OCI-LY3 (cell line): Measurements from ENCODE around the gene SMIM14.
"Not testable (repeated sequence)": the region's sequence is repeated elsewhere in the genome, so short reads cannot be mapped to it uniquely, and the experiment has no call there.

ENCODE experiments used
- H2AFZ ChIP-seq: fragments of 200-600, 300-600 bp; shearing (Covaris generic); 2 replicates; pipeline ENCODE4 v1.6.0; 2014; ENCODE audit warnings: antibody characterized with exemption, low read depth, low read length
- H3K27ac ChIP-seq: fragments of 200-600, 300-600 bp; sonication (generic); 2 replicates; pipeline ENCODE4 v1.5.1; 2014; ENCODE audit warnings: mild to moderate bottlenecking, low read length, moderate library complexity, mixed read lengths
- H3K27me3 ChIP-seq: fragments of 200-600, 300-600 bp; sonication (generic); 2 replicates; pipeline ENCODE4 v1.6.1; 2014; ENCODE audit warnings: low read depth, low read length, mixed read lengths
- H3K36me3 ChIP-seq: fragments of 200-600, 300-600 bp; sonication (generic); replicated peaks from 2 replicates; pipeline ENCODE3; 2014; ENCODE audit warnings: low read depth, low read length, mixed read lengths
- H3K4me1 ChIP-seq: fragments of 300-600, 200-600 bp; sonication (generic); 2 replicates; pipeline ENCODE4 v1.6.1; 2014; ENCODE audit warnings: low read length, mixed read lengths
- H3K4me2 ChIP-seq: fragments of 200-600, 300-600 bp; sonication (generic); 2 replicates; pipeline ENCODE4 v1.6.1; 2014; ENCODE audit warnings: low read length, mixed read lengths
- H3K4me3 ChIP-seq: fragments of 300-600, 200-600 bp; sonication (generic); 2 replicates; pipeline ENCODE4 v1.5.1; 2014; ENCODE audit warnings: antibody characterized with exemption, mild to moderate bottlenecking, low read length, moderate library complexity
- H3K79me2 ChIP-seq: fragments of 300-600, 200-600 bp; shearing (Covaris generic); 2 replicates; pipeline ENCODE4 v1.6.1; 2014; ENCODE audit warnings: mild to moderate bottlenecking, low read length, mixed read lengths
- H3K9ac ChIP-seq: fragments of 300-600, 200-600 bp; shearing (Covaris generic); 2 replicates; pipeline ENCODE4 v1.6.0; 2014; ENCODE audit warnings: mild to moderate bottlenecking, low read length, moderate library complexity
- H3K9me3 ChIP-seq: fragments of 200-600, 300-600 bp; shearing (Covaris generic); 2 replicates; pipeline ENCODE4 v1.6.1; 2014; ENCODE audit warnings: low read length, mixed read lengths; ENCODE audit not compliant: insufficient read depth
- H4K20me1 ChIP-seq: fragments of 200-600, 300-600 bp; sonication (generic); 2 replicates; pipeline ENCODE4 v1.6.1; 2016; ENCODE audit warnings: low read length, mixed read lengths; ENCODE audit not compliant: insufficient read depth
- CTCF ChIP-seq: fragments of 200-600, 300-600 bp; sonication (generic); IDR thresholded peaks from 2 replicates; pipeline ENCODE4 v1.5.1; 2014; ENCODE audit warnings: antibody characterized with exemption, low read length, low read depth
- EZH2phosphoT487 ChIP-seq: fragments of 200-600 bp; shearing (Covaris generic); IDR thresholded peaks from 2 replicates; pipeline ENCODE4 v1.6.1; 2018; ENCODE audit warnings: antibody characterized with exemption, mixed run types, low read depth

The SMIM14 gene

GRCh38 chr4:39533541-39533940 lies 105.1 kb downstream of the SMIM14 start:
- no peak overlapping the region for H3K4me3 ChIP-seq
- no peaks in the 10 kb centered on the region for H4K20me1 ChIP-seq
- 0 out of 2 replicates have a peak, but pooled peaks cover 2% of the 10 kb centered on the region for H3K9me3 ChIP-seq

GRCh38 chr4:39532237-39532636 lies 106.4 kb downstream of the SMIM14 start:
- H2AFZ ChIP-seq, H3K9ac ChIP-seq, H4K20me1 ChIP-seq, H3K27me3 ChIP-seq, H3K9me3 ChIP-seq, H3K79me2 ChIP-seq, H3K4me3 ChIP-seq, H3K27ac ChIP-seq, H3K4me2 ChIP-seq, H3K4me1 ChIP-seq: not testable (repeated sequence)
- H3K36me3 ChIP-seq: peaks cover 18% of the 10 kb centered on the region

More at GRCh38 chr4:39533541-39533940, 105.1 kb downstream of the SMIM14 start:
- H3K4me2 ChIP-seq: no peak overlapping the region
- peaks cover 18% of the 10 kb centered on the region for H3K36me3 ChIP-seq
- peaks cover under 1% of the 10 kb centered on the region; the same call in 1 of the 2 replicates for H3K79me2 ChIP-seq
- H2AFZ ChIP-seq: no peak overlapping the region
- no peak for TF ChIP-seq EZH2phosphoT487
- no peak for TF ChIP-seq CTCF
- H3K9ac ChIP-seq: no peak overlapping the region
- H3K4me1 ChIP-seq: peaks cover 4% of the 10 kb centered on the region
- H3K27me3 ChIP-seq: no peaks in the 10 kb centered on the region
- H3K27ac ChIP-seq: no peak overlapping the region

GRCh38 chr4:39530682-39531081 lies 108.0 kb downstream of the SMIM14 start:
- no peaks in the 10 kb centered on the region for H4K20me1 ChIP-seq
- H3K9me3 ChIP-seq: 0 out of 2 replicates have a peak, but pooled peaks cover 2% of the 10 kb centered on the region
- H3K4me2 ChIP-seq: no peak overlapping the region
- TF ChIP-seq EZH2phosphoT487: no peak
- TF ChIP-seq CTCF: no peak
- H3K79me2 ChIP-seq: peaks cover 22% of the 10 kb centered on the region
- no peak overlapping the region for H3K9ac ChIP-seq
- H3K4me3 ChIP-seq: no peak overlapping the region
- H3K27ac ChIP-seq: no peak overlapping the region
- H2AFZ ChIP-seq: no peak overlapping the region
- no peaks in the 10 kb centered on the region for H3K27me3 ChIP-seq
- H3K36me3 ChIP-seq: peaks cover 18% of the 10 kb centered on the region
- H3K4me1 ChIP-seq: peaks cover 13% of the 10 kb centered on the region

- no peak overlapping the region for H3K27ac ChIP-seq
- 0 out of 2 replicates have a peak, but pooled peaks cover 2% of the 10 kb centered on the region for H3K9me3 ChIP-seq
- no peak overlapping the region for H3K4me2 ChIP-seq
- no peak for TF ChIP-seq EZH2phosphoT487
- TF ChIP-seq CTCF: no peak
- H2AFZ ChIP-seq: no peak overlapping the region
- H3K36me3 ChIP-seq: peaks cover 18% of the 10 kb centered on the region
- no peak overlapping the region for H3K9ac ChIP-seq
- no peak overlapping the region for H3K4me3 ChIP-seq
- no peaks in the 10 kb centered on the region for H3K27me3 ChIP-seq
- H3K79me2 ChIP-seq: peaks cover 23% of the 10 kb centered on the region
- H4K20me1 ChIP-seq: no peaks in the 10 kb centered on the region
- peaks cover 13% of the 10 kb centered on the region for H3K4me1 ChIP-seq
Observed at GRCh38 chr4:39529534-39529933, 109.1 kb downstream of the SMIM14 start.
